Lower leg skin (tissue), 4 donors: ENCODE results near the gene WNT7A. TPM values are rescaled to one million over a fixed set of nuclear protein-coding genes. Genes with fewer than 3 reads are reported as not detected.

ENCODE experiments used
- DNase-seq, 2 donors: peaks; one replicate each; pipeline ENCODE4 v3.0.0-alpha.2; 2019; ENCODE audit warnings: low spot score in 2 of 2
- H3K4me3 ChIP-seq: fragments of 200-600 bp; sonication (generic); 2 replicates; pipeline ENCODE4 v1.5.1; 2017; ENCODE audit warnings: mild to moderate bottlenecking, low read depth; ENCODE audit not compliant: poor library complexity, severe bottlenecking
- CTCF ChIP-seq, 3 donors: fragments of 450-650 bp; IDR thresholded peaks; one replicate each; pipeline ENCODE4 v1.5.1; 2016; ENCODE audit warnings: antibody characterized with exemption in 3 of 3, mild to moderate bottlenecking in 3 of 3, moderate library complexity in 2 of 3
- POLR2A ChIP-seq, 2 donors: fragments of 450-650 bp; IDR thresholded peaks; one replicate each; pipeline ENCODE4 v1.6.1; 2016 to 2017; ENCODE audit warnings: antibody characterized with exemption in 2 of 2, mild to moderate bottlenecking in 1 of 2, moderate library complexity in 1 of 2
- WGBS, 2 donors: methylation state at CpG; one replicate each; pipeline ENCODE4 v1.1.5; 2018; 5-methylcytosine and 5-hydroxymethylcytosine counted together
- intact Hi-C: fragments of 100-400 bp; cut with DNase I; formaldehyde crosslinking; loops from one replicate; pipeline ENCODE4 v1.15.0; 2023; ENCODE audit warnings: low total_unique reads
- total RNA-seq, 4 donors: library from RNA; depleted of rRNA; stranded (reverse); fragments of >200 nt; gene quantifications; one replicate each; pipeline ENCODE4 v1.1.0, GENCODE V29; 2016

The WNT7A gene
- total RNA-seq, 4 donors from 2014 or later: 0.49 to 2.4 (median 0.68) TPM

- no peak for DNase-seq
- no peak overlapping the region for H3K4me3 ChIP-seq
- WGBS, 2 donors: 75 to 77% methylated on average over 9 of the region's 9 CpGs
- intact Hi-C loops: no loop called here
- TF ChIP-seq CTCF (IDR thresholded peaks at IDR 0.05): no peak
- no peak for TF ChIP-seq POLR2A (IDR thresholded peaks at IDR 0.05)
These were observed 91.1 kb downstream of the WNT7A start for GRCh38 chr3:13788522-13789424.

GRCh38 chr3:13787533-13788132, 92.2 kb downstream of the WNT7A start:
- WGBS, 2 donors: 57 to 62% methylated on average over 19 of the region's 19 CpGs
- intact Hi-C loops: no loop called here
- TF ChIP-seq CTCF (IDR thresholded peaks at IDR 0.05) (no peak), POLR2A (IDR thresholded peaks at IDR 0.05) (no peak)
- DNase-seq: no peak
- H3K4me3 ChIP-seq: no peak overlapping the region

GRCh38 chr3:13786811-13787210, 93.1 kb downstream of the WNT7A start:
- DNase-seq: no peak
- TF ChIP-seq CTCF (IDR thresholded peaks at IDR 0.05): no peak
- TF ChIP-seq POLR2A (IDR thresholded peaks at IDR 0.05): no peak
- intact Hi-C loops: no loop called here
- 75 to 91% methylated on average over 10 of the region's 10 CpGs for WGBS, 2 donors
- H3K4me3 ChIP-seq: no peak overlapping the region

GRCh38 chr3:13785853-13786436, 93.9 kb downstream of the WNT7A start:
- H3K4me3 ChIP-seq: no peak overlapping the region
- no peak for TF ChIP-seq POLR2A (IDR thresholded peaks at IDR 0.05)
- TF ChIP-seq CTCF (IDR thresholded peaks at IDR 0.05): no peak
- intact Hi-C loops: no loop called here
- WGBS, 2 donors: 86% methylated on average over 12 of the region's 13 CpGs
- DNase-seq: no peak

- no peak for DNase-seq
- no peak overlapping the region for H3K4me3 ChIP-seq
- no peak for TF ChIP-seq CTCF (IDR thresholded peaks at IDR 0.05)
- no peak for TF ChIP-seq POLR2A (IDR thresholded peaks at IDR 0.05)
- intact Hi-C loops: no loop called here
- WGBS, 2 donors: 90 to 92% methylated on average over 7 of the region's 7 CpGs
These were observed 94.5 kb downstream of the WNT7A start for GRCh38 chr3:13785351-13785750.
